Sigmoid colon (tissue), 7 donors: ENCODE data around the gene PPP4R4. TPM values are rescaled to one million over a fixed set of nuclear protein-coding genes. Genes with fewer than 3 reads are reported as not detected.
"Not testable (repeated sequence)": the region's sequence is repeated elsewhere in the genome, so short reads cannot be mapped to it uniquely, and the experiment has no call there.

Experiments used
- DNase-seq: peaks from one replicate; pipeline ENCODE4 v3.0.0-alpha.2; 2019
- H3K27ac ChIP-seq, 4 donors: fragments of 200-600 bp; sonication (generic); one replicate each; pipeline ENCODE4 v1.5.1; 2016 to 2019; ENCODE audit warnings: mild to moderate bottlenecking in 1 of 4
- H3K27me3 ChIP-seq, 3 donors: fragments of 200-600 bp; sonication (generic); one replicate each; pipeline ENCODE4 v1.5.1; 2019; ENCODE audit warnings: mild to moderate bottlenecking in 1 of 3
- H3K36me3 ChIP-seq, 4 donors: fragments of 200-600 bp; sonication (generic); one replicate each; pipeline ENCODE4 v1.5.1; 2016 to 2019
- H3K4me1 ChIP-seq, 4 donors: fragments of 200-600 bp; sonication (generic); one replicate each; pipeline ENCODE4 v1.5.1; 2017 to 2019
- H3K4me3 ChIP-seq, 4 donors: fragments of 200-600 bp; sonication (generic); one replicate each; pipeline ENCODE4 v1.5.1; 2017 to 2019; ENCODE audit warnings: mild to moderate bottlenecking in 2 of 4, moderate library complexity in 1 of 4
- H3K9me3 ChIP-seq, 4 donors: fragments of 200-600 bp in 3 of 4; sonication (generic) in 3 of 4; one replicate each; pipeline versions ENCODE4 v1.5.1 to v1.6.1; 2013 to 2019
- CTCF ChIP-seq, 4 experiments: fragments of 450-650 bp in 3 of 4; fragments of 200-600 bp in 1 of 4; IDR thresholded peaks; one replicate each; pipeline ENCODE4 v1.5.1; 2016 to 2019; ENCODE audit warnings: antibody characterized with exemption in 4 of 4, mild to moderate bottlenecking in 3 of 4, moderate library complexity in 2 of 4
- EP300 ChIP-seq, 4 donors: sonication (generic); formaldehyde crosslinking; IDR thresholded peaks; one replicate each; pipeline ENCODE4 v1.6.1; 2017; ENCODE audit warnings: antibody characterized with exemption in 4 of 4
- POLR2A ChIP-seq, 2 donors: fragments of 450-650 bp; IDR thresholded peaks; one replicate each; pipeline ENCODE4 v1.6.1; 2016; ENCODE audit warnings: antibody characterized with exemption in 2 of 2, mild to moderate bottlenecking in 2 of 2, moderate library complexity in 2 of 2
- POLR2AphosphoS5 ChIP-seq, 4 donors: sonication (generic); formaldehyde crosslinking; IDR thresholded peaks; one replicate each; pipeline ENCODE4 v1.6.1; 2017; ENCODE audit warnings: antibody characterized with exemption in 4 of 4
- WGBS, 2 donors: extraction: QIAGEN DNeasy Blood & Tissue Kit; methylation state at CpG; one replicate each; pipeline ENCODE4 v1.1.7; 2013; 5-methylcytosine and 5-hydroxymethylcytosine counted together
- intact Hi-C: fragments of 100-400 bp; cut with DNase I; formaldehyde crosslinking; loops from one replicate; pipeline ENCODE4 v1.15.1; 2023
- polyA plus RNA-seq, 3 donors: library from polyadenylated mRNA; stranded (reverse); fragments of 200-250 nt; gene quantifications; one replicate each; pipeline ENCODE4 v1.2.3, GENCODE V29; 2013
- total RNA-seq, 4 donors: library from RNA; depleted of rRNA; stranded (reverse); fragments of >200 nt; gene quantifications; one replicate each; pipeline ENCODE4 v1.1.0, GENCODE V29; 2016
- donor health status: healthy with polysubstance abuse.
- donor health status: Bipolar disorder and iron deficiency.
- donor health status: healthy.

The PPP4R4 gene
- total and polyA plus RNA-seq, 7 donors = 0.07 to 3.0 (median 0.63) TPM; not detected in 1

- intact Hi-C loops = no loop called here
- Histone ChIP-seq H3K9me3 (no peaks in the 10 kb centered on the region), H3K27ac (no peak overlapping the region), H3K4me3 (no peak overlapping the region), H3K4me1 (no peaks in the 10 kb centered on the region), H3K36me3 (no peaks in the 10 kb centered on the region), H3K27me3 (no peaks in the 10 kb centered on the region)
- DNase-seq = no peak
- TF ChIP-seq POLR2A (IDR thresholded peaks at IDR 0.05) (no peak), POLR2AphosphoS5 (IDR thresholded peaks at IDR 0.05) (no peak), EP300 (IDR thresholded peaks at IDR 0.05) (no peak), CTCF (IDR thresholded peaks at IDR 0.05) (no peak)
These were observed 62.9 kb downstream of the PPP4R4 start for GRCh38 chr14:94237046-94237445.

DNA sequence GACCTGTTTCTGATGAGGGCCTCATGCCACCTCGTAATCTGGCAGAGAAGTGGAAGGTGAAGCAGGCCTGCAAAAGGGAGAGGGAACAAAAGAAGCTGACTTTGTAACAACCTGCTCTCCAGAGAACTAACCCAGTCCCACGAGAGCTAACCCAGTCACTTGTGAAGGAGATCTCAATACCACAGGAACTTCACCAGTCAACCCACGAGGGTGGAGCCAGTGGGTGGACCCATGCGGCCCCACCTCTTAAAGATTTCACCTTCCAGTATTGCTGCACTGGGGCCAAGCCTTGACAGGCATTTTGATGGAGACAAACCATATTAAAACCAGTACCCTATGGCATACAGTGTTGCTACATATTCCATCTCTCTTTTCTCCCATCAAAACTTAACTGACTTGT is 63.9 kb downstream of the PPP4R4 start:
- intact Hi-C loops = no loop called here
- TF ChIP-seq POLR2AphosphoS5 (IDR thresholded peaks at IDR 0.05) (no peak), POLR2A (IDR thresholded peaks at IDR 0.05) (no peak), CTCF (IDR thresholded peaks at IDR 0.05) (no peak), EP300 (IDR thresholded peaks at IDR 0.05) (no peak)
- 74 to 76% methylated on average over 4 of the region's 4 CpGs for WGBS, 2 donors

GRCh38 chr14:94239406-94239805 is 65.3 kb downstream of the PPP4R4 start:
- Histone ChIP-seq H3K9me3 (no peaks in the 10 kb centered on the region), H3K4me1 (no peaks in the 10 kb centered on the region), H3K27ac (no peak overlapping the region), H3K27me3 (no peaks in the 10 kb centered on the region), H3K4me3 (no peak overlapping the region), H3K36me3 (no peaks in the 10 kb centered on the region)
- 91 to 94% methylated on average over 2 of the region's 2 CpGs for WGBS, 2 donors
- no peak for DNase-seq
- intact Hi-C loops = no loop called here
- TF ChIP-seq CTCF (IDR thresholded peaks at IDR 0.05) (no peak), POLR2A (IDR thresholded peaks at IDR 0.05) (no peak), POLR2AphosphoS5 (IDR thresholded peaks at IDR 0.05) (no peak), EP300 (IDR thresholded peaks at IDR 0.05) (no peak)

More for the DNA sequence above, 63.9 kb downstream of the PPP4R4 start:
- no peak for DNase-seq
- Histone ChIP-seq H3K4me1 (no peaks in the 10 kb centered on the region), H3K27ac (no peak overlapping the region), H3K9me3 (no peaks in the 10 kb centered on the region), H3K27me3 (no peaks in the 10 kb centered on the region), H3K36me3 (no peaks in the 10 kb centered on the region), H3K4me3 (no peak overlapping the region)

DNA sequence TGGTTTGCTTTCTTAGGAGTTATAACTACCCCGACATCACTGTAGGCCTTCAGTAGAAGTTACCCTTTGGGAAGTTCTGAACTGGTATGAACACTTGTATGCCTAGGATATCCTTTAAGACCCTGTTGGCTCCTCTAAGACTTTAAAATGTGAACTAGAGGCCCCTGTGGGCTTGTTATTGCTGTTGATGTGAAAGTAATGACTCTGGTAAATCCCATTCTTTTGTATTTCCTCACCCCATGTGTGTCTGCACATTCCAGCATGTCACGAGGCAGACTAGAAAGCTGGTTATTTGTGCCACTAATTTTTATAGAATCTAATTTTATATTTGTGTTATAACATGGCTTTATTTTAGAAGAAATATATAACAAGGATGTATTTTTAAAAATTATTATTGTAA is 70.1 kb downstream of the PPP4R4 start:
- no peaks in the 10 kb centered on the region for H3K36me3 ChIP-seq
- DNase-seq = no peak
- H3K4me1 ChIP-seq = no peaks in the 10 kb centered on the region
- intact Hi-C loops = no loop called here
- TF ChIP-seq EP300 (IDR thresholded peaks at IDR 0.05) (no peak), POLR2AphosphoS5 (IDR thresholded peaks at IDR 0.05) (no peak), POLR2A (IDR thresholded peaks at IDR 0.05) (no peak), CTCF (IDR thresholded peaks at IDR 0.05) (no peak)
- H3K4me3 ChIP-seq = no peak overlapping the region
- WGBS, 2 donors = 91% methylated on average over 2 of the region's 2 CpGs
- H3K27ac ChIP-seq = no peak overlapping the region
- no peaks in the 10 kb centered on the region for H3K9me3 ChIP-seq
- H3K27me3 ChIP-seq = no peaks in the 10 kb centered on the region

GRCh38 chr14:94264195-94264594 is 90.1 kb downstream of the PPP4R4 start:
- intact Hi-C loops, H3K4me1 ChIP-seq, H3K27ac ChIP-seq, H3K4me3 ChIP-seq, H3K27me3 ChIP-seq, H3K36me3 ChIP-seq, H3K9me3 ChIP-seq, DNase-seq: not testable (repeated sequence)
- WGBS, 2 donors = 71 to 90% methylated on average over 3 of the region's 3 CpGs
